ENCODE results near the gene RS1. TPM values are rescaled to one million over a fixed set of nuclear protein-coding genes. Genes with fewer than 3 reads are reported as not detected.

The RS1 gene
- polyA plus RNA-seq, 1 donor (not counting 4 experiments of a cell fraction or from before 2014, with no cell fraction given), result not detected

- no peak overlapping the region for H3K27ac ChIP-seq (ENCODE audit: control insufficient read depth, insufficient read depth, low read length)
These were observed 32.6 kb downstream of the RS1 start for GRCh38 chrX:18639280-18639679.

GRCh38 chrX:18638398-18638797, 33.5 kb downstream of the RS1 start:
- Histone ChIP-seq H3K79me2 (ENCODE audit: control insufficient read depth, insufficient read depth, low read length) (no peaks in the 10 kb centered on the region), H3K9ac (ENCODE audit: control insufficient read depth, extremely low read depth, insufficient read depth, low read length) (no peak overlapping the region), H3K4me1 (ENCODE audit: control insufficient read depth, extremely low read depth, insufficient read depth, low read length) (no peaks in the 10 kb centered on the region), H3K9me3 (ENCODE audit: control insufficient read depth, low read depth, low read length) (no peaks in the 10 kb centered on the region), H2AFZ (ENCODE audit: control insufficient read depth, low read length) (no peak overlapping the region), H3K4me3 (ENCODE audit: control insufficient read depth in 2 of 3, extremely low read depth in 1 of 3, insufficient read depth in 2 of 3, low read depth in 1 of 3, low read length in 3 of 3) (no peak overlapping the region), H3K27me3 (ENCODE audit: control insufficient read depth, extremely low read depth, insufficient read depth, low read length) (no peaks in the 10 kb centered on the region), H4K20me1 (ENCODE audit: control insufficient read depth, extremely low read depth, insufficient read depth, low read length) (no peaks in the 10 kb centered on the region), H3K4me2 (ENCODE audit: control insufficient read depth, extremely low read depth, insufficient read depth, low read depth, low read length) (no peak overlapping the region), H3K9me1 (ENCODE audit: control insufficient read depth, extremely low read depth, insufficient read depth, low read length) (no peaks in the 10 kb centered on the region), H3K36me3 (ENCODE audit: control insufficient read depth in 2 of 2, extremely low read depth in 1 of 2, insufficient read depth in 2 of 2, low read length in 2 of 2) (no peaks in the 10 kb centered on the region), H3K27ac (ENCODE audit: control insufficient read depth, insufficient read depth, low read length) (no peak overlapping the region)
- DNase-seq (ENCODE audit: low read depth, low spot score), result no peak
- dilution Hi-C loops (cut with MboI; ENCODE audit: extremely low pct_ligation_motif_present, low sequenced_read_pairs), result no loop called here
- TF ChIP-seq EZH2 (IDR thresholded peaks at IDR 0.05; ENCODE audit: low read length), result no peak
- TF ChIP-seq CTCF (optimal IDR thresholded peaks at IDR 0.05 in 1 of 3, IDR thresholded peaks at IDR 0.05 in 1 of 3, conservative IDR thresholded peaks at IDR 0.05 in 1 of 3; ENCODE audit: extremely low read depth in 1 of 3, insufficient read depth in 2 of 3, low read length in 3 of 3), result no peak
- no peak for FAIRE-seq

More at GRCh38 chrX:18639280-18639679, 32.6 kb downstream of the RS1 start:
- Histone ChIP-seq H4K20me1 (ENCODE audit: control insufficient read depth, extremely low read depth, insufficient read depth, low read length) (no peaks in the 10 kb centered on the region), H3K4me2 (ENCODE audit: control insufficient read depth, extremely low read depth, insufficient read depth, low read depth, low read length) (no peak overlapping the region), H3K4me3 (ENCODE audit: control insufficient read depth in 2 of 3, extremely low read depth in 1 of 3, insufficient read depth in 2 of 3, low read depth in 1 of 3, low read length in 3 of 3) (no peak overlapping the region), H3K4me1 (ENCODE audit: control insufficient read depth, extremely low read depth, insufficient read depth, low read length) (no peaks in the 10 kb centered on the region), H3K36me3 (ENCODE audit: control insufficient read depth in 2 of 2, extremely low read depth in 1 of 2, insufficient read depth in 2 of 2, low read length in 2 of 2) (no peaks in the 10 kb centered on the region), H3K79me2 (ENCODE audit: control insufficient read depth, insufficient read depth, low read length) (no peaks in the 10 kb centered on the region), H2AFZ (ENCODE audit: control insufficient read depth, low read length) (no peak overlapping the region), H3K9ac (ENCODE audit: control insufficient read depth, extremely low read depth, insufficient read depth, low read length) (no peak overlapping the region), H3K9me1 (ENCODE audit: control insufficient read depth, extremely low read depth, insufficient read depth, low read length) (no peaks in the 10 kb centered on the region), H3K9me3 (ENCODE audit: control insufficient read depth, low read depth, low read length) (no peaks in the 10 kb centered on the region), H3K27me3 (ENCODE audit: control insufficient read depth, extremely low read depth, insufficient read depth, low read length) (no peaks in the 10 kb centered on the region)
- FAIRE-seq (no peak), DNase-seq (ENCODE audit: low read depth, low spot score) (no peak)
- no peak for TF ChIP-seq CTCF (optimal IDR thresholded peaks at IDR 0.05 in 1 of 3, IDR thresholded peaks at IDR 0.05 in 1 of 3, conservative IDR thresholded peaks at IDR 0.05 in 1 of 3; ENCODE audit: extremely low read depth in 1 of 3, insufficient read depth in 2 of 3, low read length in 3 of 3)
- TF ChIP-seq EZH2 (IDR thresholded peaks at IDR 0.05; ENCODE audit: low read length), result no peak
- dilution Hi-C loops (cut with MboI; ENCODE audit: extremely low pct_ligation_motif_present, low sequenced_read_pairs), result no loop called here
